GM23338 (cell line): ENCODE results near the gene NFYB. TPM values are rescaled to one million over a fixed set of nuclear protein-coding genes. Genes with fewer than 3 reads are reported as not detected.

ENCODE experiments used
- ATAC-seq: fragments of 200-7000 bp; cut with Tn5 transposase; 3 replicates; pipeline ENCODE4 v1.9.1; 2020
- DNase-seq: peaks from one replicate; pipeline ENCODE4 v3.0.0-alpha.2; 2015; ENCODE audit warnings: low spot score
- H2AFZ ChIP-seq: fragments of 200-600 bp; sonication (generic); 2 replicates; pipeline ENCODE4 v1.8.0; 2016; ENCODE audit warnings: antibody characterized with exemption, mild to moderate bottlenecking, moderate library complexity
- H3F3A ChIP-seq: fragments of 200-600 bp; sonication (generic); replicated peaks from 2 replicates; pipeline ENCODE4 v1.8.0; 2017; ENCODE audit warnings: antibody characterized with exemption, mixed run types, low read depth
- H3K27ac ChIP-seq: fragments of 200-600 bp; sonication (generic); 2 replicates; pipeline ENCODE4 v1.6.1; 2016; ENCODE audit warnings: low read depth
- H3K27me3 ChIP-seq: fragments of 200-600 bp; sonication (generic); 2 replicates; pipeline ENCODE4 v1.8.0; 2016; ENCODE audit warnings: mild to moderate bottlenecking, mixed run types, moderate library complexity; ENCODE audit not compliant: insufficient read depth
- H3K36me3 ChIP-seq: fragments of 200-600 bp; sonication (generic); 2 replicates; pipeline ENCODE4 v1.8.0; 2016; ENCODE audit warnings: mild to moderate bottlenecking; ENCODE audit not compliant: insufficient read depth
- H3K4me1 ChIP-seq: fragments of 200-600 bp; sonication (generic); 2 replicates; pipeline ENCODE4 v1.8.0; 2016; ENCODE audit warnings: mild to moderate bottlenecking, moderate library complexity; ENCODE audit not compliant: insufficient read depth
- H3K4me2 ChIP-seq: fragments of 200-600 bp; sonication (generic); 2 replicates; pipeline ENCODE4 v1.7.1; 2017; ENCODE audit warnings: mixed run types
- H3K4me3 ChIP-seq: fragments of 200-600 bp; sonication (generic); 2 replicates; pipeline ENCODE4 v1.6.1; 2016; ENCODE audit warnings: mixed run types
- H3K79me2 ChIP-seq: fragments of 200-600 bp; sonication (generic); replicated peaks from 2 replicates; pipeline ENCODE4 v1.8.0; 2017; ENCODE audit warnings: mild to moderate bottlenecking; ENCODE audit not compliant: insufficient read depth
- H3K9me2 ChIP-seq: fragments of 200-600 bp; sonication (generic); 2 replicates; pipeline ENCODE4 v1.8.0; 2017; ENCODE audit not compliant: insufficient read depth
- H4K20me1 ChIP-seq: fragments of 200-600 bp; sonication (generic); replicated peaks from 2 replicates; pipeline ENCODE4 v1.8.0; 2017; ENCODE audit warnings: mild to moderate bottlenecking; ENCODE audit not compliant: insufficient read depth
- H3K27ac Mint-ChIP-seq: 2 replicates; pipeline ENCODE4 v1.8.0; 2020; ENCODE audit warnings: inconsistent platforms, mild to moderate bottlenecking, moderate library complexity, mixed read lengths
- H3K27me3 Mint-ChIP-seq: 3 replicates; pipeline ENCODE4 v1.8.0; 2022; ENCODE audit warnings: low read depth, mild to moderate bottlenecking, moderate library complexity, mixed read lengths, inconsistent platforms; ENCODE audit not compliant: insufficient read depth, poor library complexity
- H3K36me3 Mint-ChIP-seq: 3 replicates; pipeline ENCODE4 v1.8.0; 2021; ENCODE audit warnings: low read depth, mild to moderate bottlenecking, inconsistent platforms, moderate library complexity, mixed read lengths
- H3K4me1 Mint-ChIP-seq: 3 replicates; pipeline ENCODE4 v1.8.0; 2020; ENCODE audit warnings: mild to moderate bottlenecking, inconsistent platforms, mixed read lengths
- H3K4me3 Mint-ChIP-seq: 3 replicates; pipeline ENCODE4 v1.8.0; 2021; ENCODE audit warnings: moderate library complexity, mild to moderate bottlenecking, inconsistent platforms, mixed read lengths
- H3K9me3 Mint-ChIP-seq: 3 replicates; pipeline ENCODE4 v1.8.0; 2020; ENCODE audit warnings: moderate library complexity, mild to moderate bottlenecking, inconsistent platforms, mixed read lengths
- CREB1 ChIP-seq: fragments of 250-450 bp; sonication (Bioruptor Pico); IDR thresholded peaks from 2 replicates; pipeline ENCODE4 v1.5.0; 2020; ENCODE audit warnings: low read depth, mild to moderate bottlenecking, moderate library complexity
- EZH2 ChIP-seq: fragments of 200-600 bp; sonication (generic); IDR thresholded peaks from one replicate; pipeline ENCODE4 v1.8.0; 2017; ENCODE audit warnings: antibody characterized with exemption, mild to moderate bottlenecking, low read depth; ENCODE audit not compliant: unreplicated experiment
- EZH2phosphoT487 ChIP-seq: fragments of 200-600 bp; sonication (generic); IDR thresholded peaks from one replicate; pipeline ENCODE4 v1.8.1; 2018; ENCODE audit warnings: antibody characterized with exemption; ENCODE audit not compliant: unreplicated experiment
- JUNB ChIP-seq: IDR thresholded peaks from one replicate; pipeline ENCODE4 v1.6.1; 2016; ENCODE audit warnings: antibody characterized with exemption; ENCODE audit not compliant: unreplicated experiment
- NANOG ChIP-seq: IDR thresholded peaks from 2 replicates; pipeline ENCODE4 v1.6.1; 2016; ENCODE audit warnings: antibody characterized with exemption, borderline replicate concordance
- POLR2AphosphoS5 ChIP-seq: IDR thresholded peaks from 2 replicates; pipeline ENCODE4 v1.6.1; 2016; ENCODE audit warnings: antibody characterized with exemption, low read depth
- STAT1 ChIP-seq: IDR thresholded peaks from one replicate; pipeline ENCODE4 v1.6.1; 2016; ENCODE audit warnings: antibody characterized with exemption; ENCODE audit not compliant: unreplicated experiment
- ZNF114 ChIP-seq: fragments of 250-450 bp; sonication (Bioruptor Pico); IDR thresholded peaks from 2 replicates; pipeline ENCODE4 v1.5.0; 2020; ENCODE audit warnings: mild to moderate bottlenecking, moderate library complexity
- ZNF331 ChIP-seq: fragments of 250-450 bp; sonication (Bioruptor Pico); IDR thresholded peaks from 2 replicates; pipeline ENCODE4 v1.5.0; 2020; ENCODE audit warnings: low read depth, mild to moderate bottlenecking, moderate library complexity
- polyA plus RNA-seq: library from polyadenylated mRNA; unstranded; fragments of >200 nt; fragmentation: Nextera tagmentation; extraction: Ambion mirVana; gene quantifications from 2 replicates; pipeline ENCODE4 v1.2.1, GENCODE V29; 2016
- total RNA-seq: library from RNA; depleted of rRNA; stranded (reverse); fragments of >200 nt; shearing (Covaris generic); gene quantifications from 2 replicates; pipeline ENCODE4 v1.2.3, GENCODE V29; 2014
- TF ChIP-seq, protein P1 (sequence below): fragments of 250-450 bp; sonication (Bioruptor Pico); IDR thresholded peaks from 2 replicates; pipeline ENCODE4 v1.5.0; 2020; ENCODE audit warnings: mild to moderate bottlenecking, moderate library complexity
- TF ChIP-seq, protein P2 (sequence below): IDR thresholded peaks from 2 replicates; pipeline ENCODE4 v1.6.1; 2016; ENCODE audit warnings: antibody characterized with exemption
- TF ChIP-seq, protein P3 (sequence below): IDR thresholded peaks from one replicate; pipeline ENCODE4 v1.6.1; 2018; ENCODE audit warnings: antibody characterized with exemption; ENCODE audit not compliant: unreplicated experiment
- TF ChIP-seq, protein P4 (sequence below), 2 experiments: fragments of 200-600 bp in 1 of 2; sonication (generic) in 1 of 2; conservative IDR thresholded peaks; 2 replicates each; pipeline versions ENCODE4 v1.5.1 to v1.6.1; 2016 to 2017; ENCODE audit warnings: antibody characterized with exemption in 2 of 2, low read depth in 2 of 2, mild to moderate bottlenecking in 2 of 2, moderate library complexity in 1 of 2

Gene NFYB
- total and polyA plus RNA-seq, 2 experiments from 2014 or later = 32.7 to 67.2 TPM

DNA sequence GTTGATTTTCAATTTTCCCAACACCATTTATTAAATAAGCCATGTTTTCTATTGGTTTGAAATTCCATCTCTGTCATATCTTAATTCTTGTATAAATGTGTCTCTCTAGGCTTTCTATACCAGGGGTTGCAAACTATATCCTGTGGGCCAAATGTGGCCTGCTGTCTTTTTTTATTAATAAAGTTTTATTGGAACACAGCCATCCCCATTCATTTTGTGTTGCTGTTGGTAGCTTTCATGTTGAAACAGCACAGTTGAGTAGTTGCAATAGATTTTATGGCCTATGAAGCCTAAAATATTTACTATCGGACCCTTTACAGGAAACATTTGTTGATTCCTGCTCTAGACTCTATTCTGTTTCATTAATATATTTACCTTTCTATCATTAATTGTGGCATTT lies 64.3 kb downstream of the NFYB start:
- TF ChIP-seq NANOG (no peak), EZH2 (no peak), EZH2phosphoT487 (no peak), ZNF114 (CRISPR knock-in tag) (no peak), POLR2AphosphoS5 (no peak), STAT1 (no peak), ZNF331 (CRISPR knock-in tag) (no peak), JUNB (no peak), CREB1 (CRISPR knock-in tag) (no peak)
- TF ChIP-seq, protein P1, sequence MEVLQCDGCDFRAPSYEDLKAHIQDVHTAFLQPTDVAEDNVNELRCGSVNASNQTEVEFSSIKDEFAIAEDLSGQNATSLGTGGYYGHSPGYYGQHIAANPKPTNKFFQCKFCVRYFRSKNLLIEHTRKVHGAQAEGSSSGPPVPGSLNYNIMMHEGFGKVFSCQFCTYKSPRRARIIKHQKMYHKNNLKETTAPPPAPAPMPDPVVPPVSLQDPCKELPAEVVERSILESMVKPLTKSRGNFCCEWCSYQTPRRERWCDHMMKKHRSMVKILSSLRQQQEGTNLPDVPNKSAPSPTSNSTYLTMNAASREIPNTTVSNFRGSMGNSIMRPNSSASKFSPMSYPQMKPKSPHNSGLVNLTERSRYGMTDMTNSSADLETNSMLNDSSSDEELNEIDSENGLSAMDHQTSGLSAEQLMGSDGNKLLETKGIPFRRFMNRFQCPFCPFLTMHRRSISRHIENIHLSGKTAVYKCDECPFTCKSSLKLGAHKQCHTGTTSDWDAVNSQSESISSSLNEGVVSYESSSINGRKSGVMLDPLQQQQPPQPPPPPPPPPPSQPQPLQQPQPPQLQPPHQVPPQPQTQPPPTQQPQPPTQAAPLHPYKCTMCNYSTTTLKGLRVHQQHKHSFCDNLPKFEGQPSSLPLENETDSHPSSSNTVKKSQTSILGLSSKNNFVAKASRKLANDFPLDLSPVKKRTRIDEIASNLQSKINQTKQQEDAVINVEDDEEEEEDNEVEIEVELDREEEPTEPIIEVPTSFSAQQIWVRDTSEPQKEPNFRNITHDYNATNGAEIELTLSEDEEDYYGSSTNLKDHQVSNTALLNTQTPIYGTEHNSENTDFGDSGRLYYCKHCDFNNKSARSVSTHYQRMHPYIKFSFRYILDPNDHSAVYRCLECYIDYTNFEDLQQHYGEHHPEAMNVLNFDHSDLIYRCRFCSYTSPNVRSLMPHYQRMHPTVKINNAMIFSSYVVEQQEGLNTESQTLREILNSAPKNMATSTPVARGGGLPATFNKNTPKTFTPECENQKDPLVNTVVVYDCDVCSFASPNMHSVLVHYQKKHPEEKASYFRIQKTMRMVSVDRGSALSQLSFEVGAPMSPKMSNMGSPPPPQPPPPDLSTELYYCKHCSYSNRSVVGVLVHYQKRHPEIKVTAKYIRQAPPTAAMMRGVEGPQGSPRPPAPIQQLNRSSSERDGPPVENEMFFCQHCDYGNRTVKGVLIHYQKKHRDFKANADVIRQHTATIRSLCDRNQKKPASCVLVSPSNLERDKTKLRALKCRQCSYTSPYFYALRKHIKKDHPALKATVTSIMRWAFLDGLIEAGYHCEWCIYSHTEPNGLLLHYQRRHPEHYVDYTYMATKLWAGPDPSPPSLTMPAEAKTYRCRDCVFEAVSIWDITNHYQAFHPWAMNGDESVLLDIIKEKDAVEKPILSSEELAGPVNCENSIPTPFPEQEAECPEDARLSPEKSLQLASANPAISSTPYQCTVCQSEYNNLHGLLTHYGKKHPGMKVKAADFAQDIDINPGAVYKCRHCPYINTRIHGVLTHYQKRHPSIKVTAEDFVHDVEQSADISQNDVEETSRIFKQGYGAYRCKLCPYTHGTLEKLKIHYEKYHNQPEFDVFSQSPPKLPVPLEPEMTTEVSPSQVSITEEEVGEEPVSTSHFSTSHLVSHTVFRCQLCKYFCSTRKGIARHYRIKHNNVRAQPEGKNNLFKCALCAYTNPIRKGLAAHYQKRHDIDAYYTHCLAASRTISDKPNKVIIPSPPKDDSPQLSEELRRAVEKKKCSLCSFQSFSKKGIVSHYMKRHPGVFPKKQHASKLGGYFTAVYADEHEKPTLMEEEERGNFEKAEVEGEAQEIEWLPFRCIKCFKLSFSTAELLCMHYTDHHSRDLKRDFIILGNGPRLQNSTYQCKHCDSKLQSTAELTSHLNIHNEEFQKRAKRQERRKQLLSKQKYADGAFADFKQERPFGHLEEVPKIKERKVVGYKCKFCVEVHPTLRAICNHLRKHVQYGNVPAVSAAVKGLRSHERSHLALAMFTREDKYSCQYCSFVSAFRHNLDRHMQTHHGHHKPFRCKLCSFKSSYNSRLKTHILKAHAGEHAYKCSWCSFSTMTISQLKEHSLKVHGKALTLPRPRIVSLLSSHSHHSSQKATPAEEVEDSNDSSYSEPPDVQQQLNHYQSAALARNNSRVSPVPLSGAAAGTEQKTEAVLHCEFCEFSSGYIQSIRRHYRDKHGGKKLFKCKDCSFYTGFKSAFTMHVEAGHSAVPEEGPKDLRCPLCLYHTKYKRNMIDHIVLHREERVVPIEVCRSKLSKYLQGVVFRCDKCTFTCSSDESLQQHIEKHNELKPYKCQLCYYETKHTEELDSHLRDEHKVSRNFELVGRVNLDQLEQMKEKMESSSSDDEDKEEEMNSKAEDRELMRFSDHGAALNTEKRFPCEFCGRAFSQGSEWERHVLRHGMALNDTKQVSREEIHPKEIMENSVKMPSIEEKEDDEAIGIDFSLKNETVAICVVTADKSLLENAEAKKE = no peak
- TF ChIP-seq, protein P2, sequence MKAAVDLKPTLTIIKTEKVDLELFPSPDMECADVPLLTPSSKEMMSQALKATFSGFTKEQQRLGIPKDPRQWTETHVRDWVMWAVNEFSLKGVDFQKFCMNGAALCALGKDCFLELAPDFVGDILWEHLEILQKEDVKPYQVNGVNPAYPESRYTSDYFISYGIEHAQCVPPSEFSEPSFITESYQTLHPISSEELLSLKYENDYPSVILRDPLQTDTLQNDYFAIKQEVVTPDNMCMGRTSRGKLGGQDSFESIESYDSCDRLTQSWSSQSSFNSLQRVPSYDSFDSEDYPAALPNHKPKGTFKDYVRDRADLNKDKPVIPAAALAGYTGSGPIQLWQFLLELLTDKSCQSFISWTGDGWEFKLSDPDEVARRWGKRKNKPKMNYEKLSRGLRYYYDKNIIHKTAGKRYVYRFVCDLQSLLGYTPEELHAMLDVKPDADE = no peak
- TF ChIP-seq, protein P3, sequence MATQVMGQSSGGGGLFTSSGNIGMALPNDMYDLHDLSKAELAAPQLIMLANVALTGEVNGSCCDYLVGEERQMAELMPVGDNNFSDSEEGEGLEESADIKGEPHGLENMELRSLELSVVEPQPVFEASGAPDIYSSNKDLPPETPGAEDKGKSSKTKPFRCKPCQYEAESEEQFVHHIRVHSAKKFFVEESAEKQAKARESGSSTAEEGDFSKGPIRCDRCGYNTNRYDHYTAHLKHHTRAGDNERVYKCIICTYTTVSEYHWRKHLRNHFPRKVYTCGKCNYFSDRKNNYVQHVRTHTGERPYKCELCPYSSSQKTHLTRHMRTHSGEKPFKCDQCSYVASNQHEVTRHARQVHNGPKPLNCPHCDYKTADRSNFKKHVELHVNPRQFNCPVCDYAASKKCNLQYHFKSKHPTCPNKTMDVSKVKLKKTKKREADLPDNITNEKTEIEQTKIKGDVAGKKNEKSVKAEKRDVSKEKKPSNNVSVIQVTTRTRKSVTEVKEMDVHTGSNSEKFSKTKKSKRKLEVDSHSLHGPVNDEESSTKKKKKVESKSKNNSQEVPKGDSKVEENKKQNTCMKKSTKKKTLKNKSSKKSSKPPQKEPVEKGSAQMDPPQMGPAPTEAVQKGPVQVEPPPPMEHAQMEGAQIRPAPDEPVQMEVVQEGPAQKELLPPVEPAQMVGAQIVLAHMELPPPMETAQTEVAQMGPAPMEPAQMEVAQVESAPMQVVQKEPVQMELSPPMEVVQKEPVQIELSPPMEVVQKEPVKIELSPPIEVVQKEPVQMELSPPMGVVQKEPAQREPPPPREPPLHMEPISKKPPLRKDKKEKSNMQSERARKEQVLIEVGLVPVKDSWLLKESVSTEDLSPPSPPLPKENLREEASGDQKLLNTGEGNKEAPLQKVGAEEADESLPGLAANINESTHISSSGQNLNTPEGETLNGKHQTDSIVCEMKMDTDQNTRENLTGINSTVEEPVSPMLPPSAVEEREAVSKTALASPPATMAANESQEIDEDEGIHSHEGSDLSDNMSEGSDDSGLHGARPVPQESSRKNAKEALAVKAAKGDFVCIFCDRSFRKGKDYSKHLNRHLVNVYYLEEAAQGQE = no peak
- TF ChIP-seq, protein P4, sequence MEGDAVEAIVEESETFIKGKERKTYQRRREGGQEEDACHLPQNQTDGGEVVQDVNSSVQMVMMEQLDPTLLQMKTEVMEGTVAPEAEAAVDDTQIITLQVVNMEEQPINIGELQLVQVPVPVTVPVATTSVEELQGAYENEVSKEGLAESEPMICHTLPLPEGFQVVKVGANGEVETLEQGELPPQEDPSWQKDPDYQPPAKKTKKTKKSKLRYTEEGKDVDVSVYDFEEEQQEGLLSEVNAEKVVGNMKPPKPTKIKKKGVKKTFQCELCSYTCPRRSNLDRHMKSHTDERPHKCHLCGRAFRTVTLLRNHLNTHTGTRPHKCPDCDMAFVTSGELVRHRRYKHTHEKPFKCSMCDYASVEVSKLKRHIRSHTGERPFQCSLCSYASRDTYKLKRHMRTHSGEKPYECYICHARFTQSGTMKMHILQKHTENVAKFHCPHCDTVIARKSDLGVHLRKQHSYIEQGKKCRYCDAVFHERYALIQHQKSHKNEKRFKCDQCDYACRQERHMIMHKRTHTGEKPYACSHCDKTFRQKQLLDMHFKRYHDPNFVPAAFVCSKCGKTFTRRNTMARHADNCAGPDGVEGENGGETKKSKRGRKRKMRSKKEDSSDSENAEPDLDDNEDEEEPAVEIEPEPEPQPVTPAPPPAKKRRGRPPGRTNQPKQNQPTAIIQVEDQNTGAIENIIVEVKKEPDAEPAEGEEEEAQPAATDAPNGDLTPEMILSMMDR (conservative IDR thresholded peaks at IDR 0.05; ENCODE audit: low read depth in 2 of 2) = no peak
- no peaks in the 10 kb centered on the region for H3K79me2 ChIP-seq
- Mint-ChIP-seq H3K36me3 (no peaks in the 10 kb centered on the region), H3K27ac (no peak overlapping the region), H3K4me1 (peaks cover 2% of the 10 kb centered on the region; the same call in 2 of the 3 replicates), H3K9me3 (no peaks in the 10 kb centered on the region), H3K27me3 (peaks cover 3% of the 10 kb centered on the region), H3K4me3 (no peak overlapping the region)
- H3F3A ChIP-seq = no peaks in the 10 kb centered on the region
- no peak overlapping the region for H2AFZ ChIP-seq
- ATAC-seq (no peak), DNase-seq (no peak)
- H3K4me3 ChIP-seq = no peak overlapping the region
- no peak overlapping the region for H3K27ac ChIP-seq
- no peaks in the 10 kb centered on the region for H3K27me3 ChIP-seq
- no peak overlapping the region for H3K4me2 ChIP-seq
- no peaks in the 10 kb centered on the region for H3K9me2 ChIP-seq
- no peaks in the 10 kb centered on the region for H4K20me1 ChIP-seq
- H3K4me1 ChIP-seq = no peaks in the 10 kb centered on the region
- no peaks in the 10 kb centered on the region for H3K36me3 ChIP-seq
